ENCODE data around the gene UBTD1. TPM values are rescaled to one million over a fixed set of nuclear protein-coding genes. Genes with fewer than 3 reads are reported as not detected.
A peak's percentile ranks its signal among the peaks of the same experiment; 100 is the strongest.

Gene UBTD1, protein sequence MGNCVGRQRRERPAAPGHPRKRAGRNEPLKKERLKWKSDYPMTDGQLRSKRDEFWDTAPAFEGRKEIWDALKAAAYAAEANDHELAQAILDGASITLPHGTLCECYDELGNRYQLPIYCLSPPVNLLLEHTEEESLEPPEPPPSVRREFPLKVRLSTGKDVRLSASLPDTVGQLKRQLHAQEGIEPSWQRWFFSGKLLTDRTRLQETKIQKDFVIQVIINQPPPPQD
- 1 to 10 TPM in 3 of 4 donors, under 1 TPM in 1; 0.40 to 4.1 (median 3.2) TPM for total RNA-seq

DNA sequence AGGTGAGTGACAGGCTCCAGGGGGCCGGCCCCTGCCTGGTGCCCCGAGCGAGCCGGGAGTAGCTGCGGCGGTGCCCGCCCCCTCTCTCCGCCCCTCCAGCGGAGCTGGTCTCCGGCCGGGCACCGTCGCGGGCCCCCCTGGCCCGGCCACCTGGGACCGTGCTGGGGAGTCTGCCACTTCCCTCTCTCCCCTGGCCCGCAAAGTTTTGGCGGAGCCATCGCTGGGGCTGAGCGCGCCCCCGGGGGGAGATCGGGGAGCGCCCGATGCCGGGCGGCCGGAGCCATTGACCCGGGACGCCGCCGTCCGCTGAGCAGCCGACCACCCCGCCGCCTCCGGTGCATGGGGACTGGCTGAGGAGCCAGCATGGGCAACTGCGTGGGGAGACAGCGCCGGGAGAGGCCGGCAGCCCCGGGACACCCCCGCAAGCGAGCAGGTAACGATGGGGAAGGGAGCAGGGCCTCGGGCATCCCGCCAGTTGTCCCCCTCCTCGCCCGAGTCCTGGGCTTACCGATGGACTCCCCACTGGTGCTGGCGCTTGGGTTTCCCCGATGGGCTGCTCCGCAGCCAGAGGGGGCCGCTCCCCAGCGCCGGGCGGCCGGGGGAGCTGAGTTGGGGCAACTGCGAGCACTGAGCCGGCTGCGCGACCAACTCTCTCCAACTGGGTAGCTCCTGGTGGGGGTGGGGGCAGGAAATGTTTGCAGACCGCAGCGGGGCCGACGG, at the start of gene UBTD1:
UBTD1 (plus strand) TSS at position 84 of the 720 bp plus-strand sequence; CDS start at position 364, 280 bp downstream.
- intact Hi-C loops (cut with DNase I; ENCODE audit: low total_unique reads) (no loop called here), in situ Hi-C loops (cut with MboI; ENCODE audit: low pct_ligation_motif_present in 1 of 4, low pct_unique_long_range_greater_than_20kb in 1 of 4, low sequenced_read_pairs in 3 of 4) (no loop called here)
- WGBS, 2 donors (ENCODE audit: low coverage in 1 of 2), result 0% methylated on average over 47 of the region's 66 CpGs; no CpG with 5 or more reads in 1 of the 2 donors
- H3K9me3 ChIP-seq, result no peaks in the 10 kb centered on the region
- peak within 1 kb of the TSS; percentile 78 to 92 (median 86) for H3K4me3 ChIP-seq
- peak within 1 kb of the TSS; percentile 90 to 99 (median 94) for H3K27ac ChIP-seq
- no peaks in the 10 kb centered on the region for H3K36me3 ChIP-seq
- H3K27me3 ChIP-seq, result peaks cover 17% of the 10 kb centered on the region
- DNase-seq, result peak; percentile 43
- H3K4me1 ChIP-seq, result peaks cover 9 to 34% (median 18%) of the 10 kb centered on the region in 4 donors
- TF ChIP-seq POLR2AphosphoS5 (IDR thresholded peaks at IDR 0.05) (no peak), EP300 (IDR thresholded peaks at IDR 0.05; ENCODE audit: low read depth) (no peak), POLR2A (IDR thresholded peaks at IDR 0.05) (no peak)
- TF ChIP-seq, protein P1, sequence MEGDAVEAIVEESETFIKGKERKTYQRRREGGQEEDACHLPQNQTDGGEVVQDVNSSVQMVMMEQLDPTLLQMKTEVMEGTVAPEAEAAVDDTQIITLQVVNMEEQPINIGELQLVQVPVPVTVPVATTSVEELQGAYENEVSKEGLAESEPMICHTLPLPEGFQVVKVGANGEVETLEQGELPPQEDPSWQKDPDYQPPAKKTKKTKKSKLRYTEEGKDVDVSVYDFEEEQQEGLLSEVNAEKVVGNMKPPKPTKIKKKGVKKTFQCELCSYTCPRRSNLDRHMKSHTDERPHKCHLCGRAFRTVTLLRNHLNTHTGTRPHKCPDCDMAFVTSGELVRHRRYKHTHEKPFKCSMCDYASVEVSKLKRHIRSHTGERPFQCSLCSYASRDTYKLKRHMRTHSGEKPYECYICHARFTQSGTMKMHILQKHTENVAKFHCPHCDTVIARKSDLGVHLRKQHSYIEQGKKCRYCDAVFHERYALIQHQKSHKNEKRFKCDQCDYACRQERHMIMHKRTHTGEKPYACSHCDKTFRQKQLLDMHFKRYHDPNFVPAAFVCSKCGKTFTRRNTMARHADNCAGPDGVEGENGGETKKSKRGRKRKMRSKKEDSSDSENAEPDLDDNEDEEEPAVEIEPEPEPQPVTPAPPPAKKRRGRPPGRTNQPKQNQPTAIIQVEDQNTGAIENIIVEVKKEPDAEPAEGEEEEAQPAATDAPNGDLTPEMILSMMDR (IDR thresholded peaks at IDR 0.05), result no peak

DNA sequence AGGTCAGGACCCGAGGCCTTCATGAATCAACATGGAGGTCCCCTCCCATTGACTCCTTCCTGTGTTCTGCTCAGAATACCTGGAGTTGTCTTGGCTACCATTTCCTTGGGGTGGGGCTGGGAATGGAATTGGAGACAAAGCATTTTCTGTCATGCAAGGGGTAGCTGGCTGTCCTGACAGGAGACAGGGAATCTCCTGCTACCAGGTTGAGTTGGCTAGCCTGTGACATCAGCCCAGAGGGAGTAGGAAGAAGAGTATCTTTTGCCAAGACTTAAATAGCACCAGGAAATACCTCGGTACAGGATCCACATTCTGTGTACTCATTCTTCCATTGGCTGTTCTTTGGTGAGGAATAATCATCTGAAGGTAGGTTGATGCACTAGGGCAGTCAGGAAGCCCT, 47.9 kb upstream of the UBTD1 start:
- in situ Hi-C loops (cut with MboI; ENCODE audit: low pct_ligation_motif_present in 1 of 4, low pct_unique_long_range_greater_than_20kb in 1 of 4, low sequenced_read_pairs in 3 of 4), result no loop called here

DNA sequence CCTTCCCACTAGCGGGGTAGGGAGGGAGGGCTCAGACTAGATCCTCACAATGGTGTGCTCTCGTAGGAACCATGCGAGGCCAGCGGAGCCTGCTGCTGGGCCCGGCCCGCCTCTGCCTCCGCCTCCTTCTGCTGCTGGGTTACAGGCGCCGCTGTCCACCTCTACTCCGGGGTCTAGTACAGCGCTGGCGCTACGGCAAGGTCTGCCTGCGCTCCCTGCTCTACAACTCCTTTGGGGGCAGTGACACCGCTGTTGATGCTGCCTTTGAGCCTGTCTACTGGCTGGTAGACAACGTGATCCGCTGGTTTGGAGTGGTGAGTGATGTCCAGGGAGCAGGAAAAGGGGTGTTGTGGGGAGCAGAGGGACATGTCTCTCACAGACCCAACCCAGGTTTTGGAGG, 47.1 kb upstream of the UBTD1 start:
- Histone ChIP-seq H3K36me3 (peaks cover 0 to 7% (median 1%) of the 10 kb centered on the region in 4 donors), H3K9me3 (no peaks in the 10 kb centered on the region), H3K27me3 (no peaks in the 10 kb centered on the region), H3K4me1 (peaks cover 0 to 19% (median 12%) of the 10 kb centered on the region in 4 donors), H3K4me3 (no peak overlapping the region), H3K27ac (no peak overlapping the region)
- intact Hi-C loops (cut with DNase I; ENCODE audit: low total_unique reads) (no loop called here), in situ Hi-C loops (cut with MboI; ENCODE audit: low pct_ligation_motif_present in 1 of 4, low pct_unique_long_range_greater_than_20kb in 1 of 4, low sequenced_read_pairs in 3 of 4) (no loop called here)
- TF ChIP-seq POLR2AphosphoS5 (IDR thresholded peaks at IDR 0.05), result no peak
- TF ChIP-seq POLR2A (IDR thresholded peaks at IDR 0.05), result no peak
- no peak for TF ChIP-seq EP300 (IDR thresholded peaks at IDR 0.05; ENCODE audit: low read depth)
- TF ChIP-seq, protein P1 (IDR thresholded peaks at IDR 0.05), result no peak
- 98% methylated on average over 11 of the region's 17 CpGs; no CpG with 5 or more reads in 1 of the 2 donors for WGBS, 2 donors (ENCODE audit: low coverage in 1 of 2)
- no peak for DNase-seq

More for the DNA sequence above, 47.9 kb upstream of the UBTD1 start:
- no peak for TF ChIP-seq POLR2A (IDR thresholded peaks at IDR 0.05)
- no peak for TF ChIP-seq POLR2AphosphoS5 (IDR thresholded peaks at IDR 0.05)
- no peak for TF ChIP-seq EP300 (IDR thresholded peaks at IDR 0.05; ENCODE audit: low read depth)
- TF ChIP-seq, protein P1 (IDR thresholded peaks at IDR 0.05), result no peak
- Histone ChIP-seq H3K9me3 (no peaks in the 10 kb centered on the region), H3K27me3 (no peaks in the 10 kb centered on the region), H3K4me3 (no peak overlapping the region), H3K4me1 (peaks cover 0 to 20% (median 14%) of the 10 kb centered on the region in 4 donors), H3K36me3 (peaks cover 0 to 3% (median 1%) of the 10 kb centered on the region in 4 donors), H3K27ac (no peak overlapping the region)
- DNase-seq, result no peak
- WGBS, 2 donors (ENCODE audit: low coverage in 1 of 2), result 79% methylated on average over 2 of the region's 2 CpGs; no CpG with 5 or more reads in 1 of the 2 donors
- intact Hi-C loops (cut with DNase I; ENCODE audit: low total_unique reads), result no loop called here

DNA sequence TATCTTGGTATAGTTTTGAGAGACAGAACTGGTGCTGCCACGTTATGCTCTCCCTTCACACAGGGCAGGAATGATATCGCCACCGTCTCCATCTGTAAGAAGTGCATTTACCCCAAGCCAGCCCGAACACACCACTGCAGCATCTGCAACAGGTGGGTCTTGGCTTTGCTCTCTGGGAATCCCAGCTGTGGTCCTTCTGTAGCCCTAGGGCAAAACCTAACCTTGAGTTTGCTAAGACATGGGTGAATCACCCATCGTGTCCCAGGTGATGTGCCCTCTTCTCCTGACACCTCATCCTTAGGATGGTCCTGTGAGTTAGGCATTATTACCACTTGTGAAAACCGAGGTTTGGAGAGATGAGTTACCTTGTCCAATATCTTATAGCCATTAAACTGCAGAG, 46.4 kb upstream of the UBTD1 start:
- intact Hi-C loops (cut with DNase I; ENCODE audit: low total_unique reads), result no loop called here
- DNase-seq, result no peak
- H3K4me3 ChIP-seq, result no peak overlapping the region
- no peak for TF ChIP-seq POLR2A (IDR thresholded peaks at IDR 0.05)
- no peak for TF ChIP-seq POLR2AphosphoS5 (IDR thresholded peaks at IDR 0.05)
- TF ChIP-seq, protein P1 (IDR thresholded peaks at IDR 0.05), result no peak
- no peak for TF ChIP-seq EP300 (IDR thresholded peaks at IDR 0.05; ENCODE audit: low read depth)
- no peak overlapping the region for H3K27ac ChIP-seq
- H3K36me3 ChIP-seq, result peaks cover 0 to 10% (median 3%) of the 10 kb centered on the region in 4 donors
- in situ Hi-C loops (cut with MboI; ENCODE audit: low pct_ligation_motif_present in 1 of 4, low pct_unique_long_range_greater_than_20kb in 1 of 4, low sequenced_read_pairs in 3 of 4), result no loop called here
- 95% methylated on average over 6 of the region's 6 CpGs; no CpG with 5 or more reads in 1 of the 2 donors for WGBS, 2 donors (ENCODE audit: low coverage in 1 of 2)
- no peaks in the 10 kb centered on the region for H3K9me3 ChIP-seq
- no peaks in the 10 kb centered on the region for H3K27me3 ChIP-seq
- peaks cover 0 to 12% (median 5%) of the 10 kb centered on the region in 4 donors for H3K4me1 ChIP-seq

Data from transverse colon (tissue), 4 donors.